Panc1 (cell line): Measurements from ENCODE around the gene LRRC3. TPM values are rescaled to one million over a fixed set of nuclear protein-coding genes. Genes with fewer than 3 reads are reported as not detected.

Experiments
- ATAC-seq: fragments of 200-7000 bp; cut with Tn5 transposase; 2 replicates; pipeline ENCODE4 v1.9.1; 2020; ENCODE audit warnings: mild to moderate bottlenecking, moderate library complexity
- BruUV-seq: library from RNA; stranded (reverse); fragments of 400-500 nt; replicated peaks from 2 replicates; lab custom pipeline; 2021; lab: Mats Ljungman, UMichigan
- CTCF ChIA-PET: fragments of 300-600 bp; sonication (Branson Sonifier 250); formaldehyde crosslinking; loops from one replicate; lab custom pipeline; 2022; ENCODE audit warnings: antibody characterized with exemption; lab: Charles Lee
- POLR2A ChIA-PET: fragments of 300-600 bp; sonication (Branson Sonifier 250); formaldehyde crosslinking; loops from one replicate; lab custom pipeline; 2022; ENCODE audit warnings: antibody characterized with exemption; lab: Charles Lee
- DNase-seq: peaks from one replicate; pipeline ENCODE4 v3.0.0-alpha.2; 2010; ENCODE audit warnings: low read depth, low spot score
- H3K27ac ChIP-seq: 2 replicates; pipeline ENCODE4 v1.5.1; 2011; ENCODE audit warnings: mild to moderate bottlenecking, low read length, inconsistent platforms
- H3K27me3 ChIP-seq: fragments of 200-500 bp; sonication (Bioruptor generic); 2 replicates; pipeline ENCODE4 v1.6.0; 2014; ENCODE audit warnings: low read length, inconsistent platforms; ENCODE audit not compliant: control insufficient read depth, insufficient read depth
- H3K36me3 ChIP-seq: fragments of 200-500 bp; sonication (Bioruptor generic); 2 replicates; pipeline ENCODE4 v1.5.1; 2014; ENCODE audit warnings: inconsistent platforms, mild to moderate bottlenecking, low read length, moderate library complexity; ENCODE audit not compliant: control insufficient read depth, insufficient read depth
- H3K4me1 ChIP-seq: 2 replicates; pipeline ENCODE4 v1.5.1; 2011; ENCODE audit warnings: inconsistent platforms, mild to moderate bottlenecking, low read length, moderate library complexity; ENCODE audit not compliant: control insufficient read depth, insufficient read depth
- H3K4me3 ChIP-seq, 2 experiments: 2 replicates each; pipeline ENCODE4 v1.5.1; 2011 to 2012; ENCODE audit warnings: low read depth in 2 of 2, low read length in 2 of 2, mild to moderate bottlenecking in 2 of 2, inconsistent platforms in 1 of 2, moderate library complexity in 1 of 2
- H3K9me3 ChIP-seq: fragments of 200-500 bp; sonication (Bioruptor generic); 2 replicates; pipeline ENCODE4 v1.5.1; 2014; ENCODE audit warnings: low read depth, mild to moderate bottlenecking, inconsistent platforms, low read length, moderate library complexity; ENCODE audit not compliant: control insufficient read depth, insufficient read depth
- POLR2AphosphoS5 ChIP-seq: IDR thresholded peaks from 2 replicates; pipeline ENCODE4 v1.6.1; 2012; ENCODE audit warnings: mild to moderate bottlenecking, low read depth, low read length, moderate library complexity
- SIN3A ChIP-seq: IDR thresholded peaks from 2 replicates; pipeline ENCODE4 v1.6.1; 2012; ENCODE audit warnings: low read depth, mild to moderate bottlenecking, low read length, moderate library complexity, borderline replicate concordance; ENCODE audit not compliant: insufficient read depth
- TCF7L2 ChIP-seq: IDR thresholded peaks from 2 replicates; pipeline ENCODE4 v1.6.1; 2011; ENCODE audit warnings: mild to moderate bottlenecking, low read depth, low read length, inconsistent platforms
- in situ Hi-C: cut with HindIII; loops from 2 replicates; pipeline ENCODE4 v1.10.0; 2016; ENCODE audit warnings: low sequenced_read_pairs, low pct_unique_long_range_greater_than_20kb
- intact Hi-C: fragments of 100-400 bp; cut with micrococcal nuclease; formaldehyde crosslinking; loops from one replicate; pipeline ENCODE4 v1.10.0; 2022; ENCODE audit not compliant: unreplicated experiment
- total RNA-seq: library from RNA; stranded (reverse); gene quantifications from one replicate; pipeline ENCODE4 v1.2.1, GENCODE V29; 2021; ENCODE audit not compliant: unreplicated experiment
- TF ChIP-seq, protein P1 (sequence below): fragments of 450-650 bp; IDR thresholded peaks from 2 replicates; pipeline ENCODE4 v1.5.1; 2017; ENCODE audit warnings: mild to moderate bottlenecking
- TF ChIP-seq, protein P2 (sequence below), 2 experiments: IDR thresholded peaks; 2 replicates each; pipeline ENCODE4 v1.6.1; 2011 to 2012; ENCODE audit warnings: low read depth in 2 of 2, control low read depth in 1 of 2, low read length in 1 of 2, mild to moderate bottlenecking in 1 of 2, moderate library complexity in 1 of 2; ENCODE audit not compliant: insufficient read depth in 1 of 2

Gene LRRC3
- total RNA-seq, 1 experiment from 2014 or later: 3.3 TPM

DNA sequence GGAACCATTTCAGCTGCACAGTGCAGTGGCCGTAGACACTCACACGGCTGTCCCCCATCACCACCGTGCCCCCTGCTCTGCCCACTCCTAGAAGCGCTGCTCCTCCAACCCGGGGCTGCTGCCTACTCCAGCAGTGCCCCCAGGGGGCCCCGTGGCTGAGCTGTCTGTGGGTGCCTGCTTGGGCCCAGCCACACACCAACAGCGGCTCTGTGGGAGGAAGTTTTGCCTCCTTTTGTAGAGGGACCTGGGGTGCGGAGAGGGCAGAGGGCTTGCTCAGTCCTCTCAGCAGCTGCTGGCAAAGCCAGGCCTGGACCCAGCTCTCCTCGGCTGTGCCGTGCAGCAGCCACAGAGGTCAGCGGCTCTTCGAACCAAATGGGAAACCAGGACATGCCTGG, 11.4 kb upstream of the LRRC3 start:
- H3K4me3 ChIP-seq: no peak overlapping the region
- intact Hi-C loops (no loop called here), in situ Hi-C loops (no loop called here)
- no peaks in the 10 kb centered on the region for H3K36me3 ChIP-seq
- DNase-seq (no peak), ATAC-seq (no peak)
- ChIA-PET CTCF (no interaction called here), POLR2A (no interaction called here)
- no peak overlapping the region for H3K27ac ChIP-seq
- TF ChIP-seq, protein P1, sequence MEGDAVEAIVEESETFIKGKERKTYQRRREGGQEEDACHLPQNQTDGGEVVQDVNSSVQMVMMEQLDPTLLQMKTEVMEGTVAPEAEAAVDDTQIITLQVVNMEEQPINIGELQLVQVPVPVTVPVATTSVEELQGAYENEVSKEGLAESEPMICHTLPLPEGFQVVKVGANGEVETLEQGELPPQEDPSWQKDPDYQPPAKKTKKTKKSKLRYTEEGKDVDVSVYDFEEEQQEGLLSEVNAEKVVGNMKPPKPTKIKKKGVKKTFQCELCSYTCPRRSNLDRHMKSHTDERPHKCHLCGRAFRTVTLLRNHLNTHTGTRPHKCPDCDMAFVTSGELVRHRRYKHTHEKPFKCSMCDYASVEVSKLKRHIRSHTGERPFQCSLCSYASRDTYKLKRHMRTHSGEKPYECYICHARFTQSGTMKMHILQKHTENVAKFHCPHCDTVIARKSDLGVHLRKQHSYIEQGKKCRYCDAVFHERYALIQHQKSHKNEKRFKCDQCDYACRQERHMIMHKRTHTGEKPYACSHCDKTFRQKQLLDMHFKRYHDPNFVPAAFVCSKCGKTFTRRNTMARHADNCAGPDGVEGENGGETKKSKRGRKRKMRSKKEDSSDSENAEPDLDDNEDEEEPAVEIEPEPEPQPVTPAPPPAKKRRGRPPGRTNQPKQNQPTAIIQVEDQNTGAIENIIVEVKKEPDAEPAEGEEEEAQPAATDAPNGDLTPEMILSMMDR: no peak
- TF ChIP-seq SIN3A: no peak
- TF ChIP-seq TCF7L2: no peak
- no peak for TF ChIP-seq POLR2AphosphoS5
- TF ChIP-seq, protein P2, sequence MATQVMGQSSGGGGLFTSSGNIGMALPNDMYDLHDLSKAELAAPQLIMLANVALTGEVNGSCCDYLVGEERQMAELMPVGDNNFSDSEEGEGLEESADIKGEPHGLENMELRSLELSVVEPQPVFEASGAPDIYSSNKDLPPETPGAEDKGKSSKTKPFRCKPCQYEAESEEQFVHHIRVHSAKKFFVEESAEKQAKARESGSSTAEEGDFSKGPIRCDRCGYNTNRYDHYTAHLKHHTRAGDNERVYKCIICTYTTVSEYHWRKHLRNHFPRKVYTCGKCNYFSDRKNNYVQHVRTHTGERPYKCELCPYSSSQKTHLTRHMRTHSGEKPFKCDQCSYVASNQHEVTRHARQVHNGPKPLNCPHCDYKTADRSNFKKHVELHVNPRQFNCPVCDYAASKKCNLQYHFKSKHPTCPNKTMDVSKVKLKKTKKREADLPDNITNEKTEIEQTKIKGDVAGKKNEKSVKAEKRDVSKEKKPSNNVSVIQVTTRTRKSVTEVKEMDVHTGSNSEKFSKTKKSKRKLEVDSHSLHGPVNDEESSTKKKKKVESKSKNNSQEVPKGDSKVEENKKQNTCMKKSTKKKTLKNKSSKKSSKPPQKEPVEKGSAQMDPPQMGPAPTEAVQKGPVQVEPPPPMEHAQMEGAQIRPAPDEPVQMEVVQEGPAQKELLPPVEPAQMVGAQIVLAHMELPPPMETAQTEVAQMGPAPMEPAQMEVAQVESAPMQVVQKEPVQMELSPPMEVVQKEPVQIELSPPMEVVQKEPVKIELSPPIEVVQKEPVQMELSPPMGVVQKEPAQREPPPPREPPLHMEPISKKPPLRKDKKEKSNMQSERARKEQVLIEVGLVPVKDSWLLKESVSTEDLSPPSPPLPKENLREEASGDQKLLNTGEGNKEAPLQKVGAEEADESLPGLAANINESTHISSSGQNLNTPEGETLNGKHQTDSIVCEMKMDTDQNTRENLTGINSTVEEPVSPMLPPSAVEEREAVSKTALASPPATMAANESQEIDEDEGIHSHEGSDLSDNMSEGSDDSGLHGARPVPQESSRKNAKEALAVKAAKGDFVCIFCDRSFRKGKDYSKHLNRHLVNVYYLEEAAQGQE (IDR thresholded peaks at IDR 0.05; ENCODE audit: insufficient read depth in 1 of 2, low read depth in 2 of 2, low read length in 1 of 2): no peak
- H3K9me3 ChIP-seq: no peaks in the 10 kb centered on the region
- no peaks in the 10 kb centered on the region for H3K27me3 ChIP-seq
- BruUV-seq: no TSS peak
- no peaks in the 10 kb centered on the region for H3K4me1 ChIP-seq

DNA sequence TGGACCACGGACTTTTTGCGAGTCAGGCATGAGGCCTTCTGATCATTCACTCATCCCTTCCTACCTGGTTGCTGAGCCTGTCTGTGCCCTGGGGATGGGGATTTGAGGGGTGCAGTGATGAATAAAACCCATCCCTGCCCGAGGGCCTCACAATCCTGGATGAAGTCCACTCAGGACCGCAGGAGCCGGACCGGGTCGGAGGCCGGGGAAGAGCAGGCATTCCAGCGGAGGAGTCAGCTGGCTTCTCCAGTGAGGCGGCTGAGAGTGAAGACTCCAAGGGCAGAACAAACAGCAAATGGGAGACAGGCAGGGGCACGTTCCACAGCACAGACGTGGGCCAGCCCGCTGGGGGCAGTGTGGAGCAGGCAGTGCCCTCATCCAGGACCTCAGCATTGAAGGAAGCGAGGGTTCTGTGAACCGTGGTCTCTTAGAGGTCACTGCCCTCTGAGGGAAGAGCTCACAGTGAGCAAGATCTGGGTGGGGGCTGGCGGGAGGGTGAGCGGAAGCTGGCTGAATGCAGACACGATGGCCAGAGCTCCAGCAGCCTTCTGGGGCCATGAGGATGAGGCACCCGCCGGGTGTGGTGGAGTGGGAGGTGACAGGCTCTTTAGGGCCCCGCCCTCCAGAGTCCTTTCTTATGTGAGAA, 10.9 kb upstream of the LRRC3 start:
- ATAC-seq: 0 out of 2 replicates have a peak, but pooled peaks have one; percentile 46
- TF ChIP-seq TCF7L2 (no peak), SIN3A (no peak)
- TF ChIP-seq, protein P1: peak; percentile 52; the same call in 1 of the 2 replicates
- TF ChIP-seq, protein P2 (IDR thresholded peaks at IDR 0.05; ENCODE audit: insufficient read depth in 1 of 2, low read depth in 2 of 2, low read length in 1 of 2): no peak
- ChIA-PET POLR2A (no interaction called here), CTCF (interaction anchor here (0.6 kb wide), 1 partner anchor 150 kb away, joined by 3 read pairs; no protein-coding TSS in a partner anchor)
- Histone ChIP-seq H3K36me3 (no peaks in the 10 kb centered on the region), H3K27me3 (no peaks in the 10 kb centered on the region), H3K4me3 (no peak overlapping the region), H3K27ac (no peak overlapping the region), H3K4me1 (no peaks in the 10 kb centered on the region), H3K9me3 (no peaks in the 10 kb centered on the region)
- in situ Hi-C loops: no loop called here
- no peak for DNase-seq
- BruUV-seq: no TSS peak
- intact Hi-C loops: no loop called here
